OCI-LY3 (cell line): ENCODE data around the gene SUV39H1.

Experiments
- EZH2phosphoT487 ChIP-seq: fragments of 200-600 bp; shearing (Covaris generic); IDR thresholded peaks from 2 replicates; pipeline ENCODE4 v1.6.1; 2018; ENCODE audit warnings: antibody characterized with exemption, mixed run types, low read depth
- TF ChIP-seq, protein P1 (sequence below): fragments of 200-600, 300-600 bp; sonication (generic); IDR thresholded peaks from 2 replicates; pipeline ENCODE4 v1.5.1; 2014; ENCODE audit warnings: antibody characterized with exemption, low read length, low read depth

DNA sequence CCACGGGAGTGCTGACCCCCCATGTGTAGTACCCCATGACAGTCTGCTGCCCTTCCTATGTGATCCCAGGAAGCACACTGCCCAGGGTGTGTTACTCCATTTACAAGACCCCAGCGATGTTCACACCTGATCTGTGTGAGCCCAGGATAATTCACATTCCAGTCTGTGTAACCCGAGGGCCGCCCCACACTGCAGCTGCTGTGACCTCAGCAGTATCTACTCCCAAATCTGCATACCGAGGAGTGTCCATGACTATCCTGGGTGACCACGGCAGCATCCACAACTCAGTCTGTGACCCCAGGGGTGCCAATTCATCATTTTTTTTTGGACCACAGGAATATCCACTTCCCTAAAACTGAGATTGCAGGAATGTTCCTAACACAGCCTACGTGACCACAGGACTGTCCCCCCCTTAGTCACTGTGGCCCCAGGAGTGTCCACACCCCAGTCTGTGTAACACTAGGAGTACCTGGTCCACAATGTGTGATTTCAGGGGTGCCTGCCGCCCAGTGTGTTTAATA, 57.2 kb downstream of the SUV39H1 start:
- TF ChIP-seq, protein P1, sequence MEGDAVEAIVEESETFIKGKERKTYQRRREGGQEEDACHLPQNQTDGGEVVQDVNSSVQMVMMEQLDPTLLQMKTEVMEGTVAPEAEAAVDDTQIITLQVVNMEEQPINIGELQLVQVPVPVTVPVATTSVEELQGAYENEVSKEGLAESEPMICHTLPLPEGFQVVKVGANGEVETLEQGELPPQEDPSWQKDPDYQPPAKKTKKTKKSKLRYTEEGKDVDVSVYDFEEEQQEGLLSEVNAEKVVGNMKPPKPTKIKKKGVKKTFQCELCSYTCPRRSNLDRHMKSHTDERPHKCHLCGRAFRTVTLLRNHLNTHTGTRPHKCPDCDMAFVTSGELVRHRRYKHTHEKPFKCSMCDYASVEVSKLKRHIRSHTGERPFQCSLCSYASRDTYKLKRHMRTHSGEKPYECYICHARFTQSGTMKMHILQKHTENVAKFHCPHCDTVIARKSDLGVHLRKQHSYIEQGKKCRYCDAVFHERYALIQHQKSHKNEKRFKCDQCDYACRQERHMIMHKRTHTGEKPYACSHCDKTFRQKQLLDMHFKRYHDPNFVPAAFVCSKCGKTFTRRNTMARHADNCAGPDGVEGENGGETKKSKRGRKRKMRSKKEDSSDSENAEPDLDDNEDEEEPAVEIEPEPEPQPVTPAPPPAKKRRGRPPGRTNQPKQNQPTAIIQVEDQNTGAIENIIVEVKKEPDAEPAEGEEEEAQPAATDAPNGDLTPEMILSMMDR, result no peak
- TF ChIP-seq EZH2phosphoT487, result no peak
